BJ (cell line): Measurements from ENCODE around the gene WSCD1. TPM values are rescaled to one million over a fixed set of nuclear protein-coding genes. Genes with fewer than 3 reads are reported as not detected.

Source experiments
- CTCF ChIA-PET: fragments of 350-600 bp; formaldehyde crosslinking; extraction: SDS; loops from one replicate; lab custom pipeline; 2021; ENCODE audit warnings: antibody characterized with exemption, inconsistent platforms; lab: Yijun Ruan, JAX
- POLR2A ChIA-PET: fragments of 300-600 bp; sonication (Branson Sonifier 250); formaldehyde crosslinking; extraction: SDS; loops from one replicate; lab custom pipeline; 2021; ENCODE audit warnings: antibody characterized with exemption; lab: Charles Lee
- DNase-seq: peaks from one replicate; pipeline ENCODE4 v3.0.0-alpha.2; 2011; ENCODE audit warnings: low read depth
- H3K27me3 ChIP-seq: 2 replicates; pipeline ENCODE4 v1.6.0; 2011; ENCODE audit warnings: low read length; ENCODE audit not compliant: control insufficient read depth, insufficient read depth
- H3K36me3 ChIP-seq: 2 replicates; pipeline ENCODE4 v1.5.1; 2011; ENCODE audit warnings: low read length; ENCODE audit not compliant: control insufficient read depth, insufficient read depth
- H3K4me3 ChIP-seq: 2 replicates; pipeline ENCODE4 v1.5.1; 2011; ENCODE audit warnings: low read depth, mild to moderate bottlenecking, control low read depth, low read length
- polyA plus RNA-seq: library from polyadenylated mRNA; depleted of rRNA; stranded (reverse); fragments of >200 nt; gene quantifications from 2 replicates; pipeline ENCODE4 v1.2.3, GENCODE V29; 2011
- TF ChIP-seq, protein P1 (sequence below): IDR thresholded peaks from 2 replicates; pipeline ENCODE4 v1.5.1; 2011; ENCODE audit warnings: low read depth, mild to moderate bottlenecking, control low read depth, inconsistent platforms, low read length, moderate library complexity; ENCODE audit not compliant: insufficient read depth

WSCD1 gene
- polyA plus RNA-seq, 1 experiment: 1.0 TPM

GRCh38 chr17:6153375-6153774, 83.2 kb downstream of the WSCD1 start:
- CTCF ChIA-PET: no interaction called here
- Histone ChIP-seq H3K27me3 (no peaks in the 10 kb centered on the region; the same call in 1 of the 2 replicates), H3K36me3 (no peaks in the 10 kb centered on the region), H3K4me3 (no peak overlapping the region)
- TF ChIP-seq, protein P1, sequence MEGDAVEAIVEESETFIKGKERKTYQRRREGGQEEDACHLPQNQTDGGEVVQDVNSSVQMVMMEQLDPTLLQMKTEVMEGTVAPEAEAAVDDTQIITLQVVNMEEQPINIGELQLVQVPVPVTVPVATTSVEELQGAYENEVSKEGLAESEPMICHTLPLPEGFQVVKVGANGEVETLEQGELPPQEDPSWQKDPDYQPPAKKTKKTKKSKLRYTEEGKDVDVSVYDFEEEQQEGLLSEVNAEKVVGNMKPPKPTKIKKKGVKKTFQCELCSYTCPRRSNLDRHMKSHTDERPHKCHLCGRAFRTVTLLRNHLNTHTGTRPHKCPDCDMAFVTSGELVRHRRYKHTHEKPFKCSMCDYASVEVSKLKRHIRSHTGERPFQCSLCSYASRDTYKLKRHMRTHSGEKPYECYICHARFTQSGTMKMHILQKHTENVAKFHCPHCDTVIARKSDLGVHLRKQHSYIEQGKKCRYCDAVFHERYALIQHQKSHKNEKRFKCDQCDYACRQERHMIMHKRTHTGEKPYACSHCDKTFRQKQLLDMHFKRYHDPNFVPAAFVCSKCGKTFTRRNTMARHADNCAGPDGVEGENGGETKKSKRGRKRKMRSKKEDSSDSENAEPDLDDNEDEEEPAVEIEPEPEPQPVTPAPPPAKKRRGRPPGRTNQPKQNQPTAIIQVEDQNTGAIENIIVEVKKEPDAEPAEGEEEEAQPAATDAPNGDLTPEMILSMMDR: no peak
- POLR2A ChIA-PET: no interaction called here
- no peak for DNase-seq

DNA sequence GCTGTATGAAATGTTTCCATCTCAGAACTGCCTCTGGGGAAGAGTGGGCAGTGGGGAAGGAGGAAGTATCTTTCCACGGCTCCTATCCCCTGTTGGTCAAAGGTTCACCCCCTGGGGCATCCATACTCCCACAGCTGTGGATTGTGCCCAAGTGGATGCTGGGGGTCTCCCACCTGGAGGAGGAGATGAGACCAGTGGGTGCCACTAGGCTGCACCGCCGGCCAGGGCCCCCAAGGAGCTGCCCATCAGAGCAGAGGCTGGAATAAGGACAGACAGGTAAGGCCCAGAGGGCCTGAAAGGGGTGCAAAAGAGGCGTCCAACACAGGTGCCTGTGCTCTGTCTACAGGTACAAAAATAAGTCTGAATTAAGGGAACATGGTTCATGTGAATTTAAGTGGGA, 87.5 kb downstream of the WSCD1 start:
- Histone ChIP-seq H3K36me3 (no peaks in the 10 kb centered on the region), H3K4me3 (no peak overlapping the region), H3K27me3 (no peaks in the 10 kb centered on the region; the same call in none of the 2 replicates)
- DNase-seq: no peak
- ChIA-PET CTCF (no interaction called here), POLR2A (no interaction called here)
- TF ChIP-seq, protein P1: no peak

DNA sequence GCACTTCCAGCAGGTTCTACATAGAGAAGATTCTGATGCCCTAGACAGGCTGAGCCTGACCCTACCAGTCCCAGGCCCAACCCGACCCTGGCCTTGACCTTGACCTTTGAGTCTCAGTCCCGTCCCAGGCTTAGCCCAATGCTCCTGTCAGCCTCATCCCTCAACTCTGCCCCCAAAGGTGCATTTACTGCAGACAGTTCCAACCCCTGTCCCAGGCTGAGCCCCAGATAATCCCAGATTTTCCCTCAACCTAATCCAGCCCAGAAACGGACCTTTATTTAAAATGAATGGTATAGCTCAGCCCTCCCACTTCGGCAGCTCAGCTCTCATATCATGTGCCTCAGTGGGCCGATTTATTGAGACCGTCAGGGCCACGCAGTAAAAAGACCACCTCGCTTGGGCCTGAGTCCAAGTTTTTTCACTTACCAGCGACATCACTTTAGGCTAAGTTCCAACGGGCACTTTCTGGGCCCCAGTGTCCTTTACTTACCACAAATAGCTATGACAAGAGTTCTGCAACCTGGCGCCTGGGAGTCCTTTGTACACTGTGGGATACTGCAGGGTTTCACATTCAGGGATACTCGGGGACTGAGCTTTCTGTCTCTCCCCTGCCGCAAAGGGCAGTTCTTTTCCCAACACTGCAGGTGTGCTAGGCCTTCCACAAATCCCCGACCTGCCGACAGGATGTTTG, 89.5 kb downstream of the WSCD1 start:
- H3K27me3 ChIP-seq: no peaks in the 10 kb centered on the region; the same call in none of the 2 replicates
- CTCF ChIA-PET: interaction anchor here (0.5 to 0.7 kb wide), 2 partner anchors 463 to 661 kb away, joined by 3 read pairs; no protein-coding TSS in a partner anchor
- DNase-seq: no peak
- no peaks in the 10 kb centered on the region for H3K36me3 ChIP-seq
- POLR2A ChIA-PET: no interaction called here
- TF ChIP-seq, protein P1: no peak
- H3K4me3 ChIP-seq: no peak overlapping the region

DNA sequence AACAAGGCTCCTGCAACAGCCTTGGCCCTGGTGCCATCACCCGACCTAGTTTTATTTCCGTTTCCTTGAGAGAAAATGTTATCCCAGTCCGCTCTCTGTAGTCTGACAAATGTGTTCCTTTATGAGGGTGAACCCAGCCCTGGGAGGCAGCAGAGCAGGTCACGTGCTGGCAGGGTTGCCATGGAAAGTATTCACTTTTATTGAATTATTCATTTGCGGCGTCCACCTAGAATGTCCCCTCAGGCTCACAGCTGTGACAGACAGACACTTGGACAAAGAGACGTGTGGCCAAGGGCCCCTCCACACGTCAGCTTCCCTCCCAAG, 90.0 kb downstream of the WSCD1 start:
- H3K27me3 ChIP-seq: no peaks in the 10 kb centered on the region; the same call in none of the 2 replicates
- CTCF ChIA-PET: interaction anchor here (0.5 kb wide), 1 partner anchor 662 kb away, joined by 3 read pairs; no protein-coding TSS in a partner anchor
- TF ChIP-seq, protein P1: no peak
- H3K36me3 ChIP-seq: no peaks in the 10 kb centered on the region
- DNase-seq: no peak
- H3K4me3 ChIP-seq: no peak overlapping the region
- POLR2A ChIA-PET: no interaction called here

GRCh38 chr17:6160911-6161855, 91.0 kb downstream of the WSCD1 start:
- ChIA-PET POLR2A (no interaction called here), CTCF (no interaction called here)
- no peak overlapping the region for H3K4me3 ChIP-seq
- no peaks in the 10 kb centered on the region for H3K36me3 ChIP-seq
- no peak for DNase-seq
- no peaks in the 10 kb centered on the region; the same call in none of the 2 replicates for H3K27me3 ChIP-seq
- TF ChIP-seq, protein P1: no peak
